ENCODE data around the gene KRTAP11-1.

KRTAP11-1 gene

DNA sequence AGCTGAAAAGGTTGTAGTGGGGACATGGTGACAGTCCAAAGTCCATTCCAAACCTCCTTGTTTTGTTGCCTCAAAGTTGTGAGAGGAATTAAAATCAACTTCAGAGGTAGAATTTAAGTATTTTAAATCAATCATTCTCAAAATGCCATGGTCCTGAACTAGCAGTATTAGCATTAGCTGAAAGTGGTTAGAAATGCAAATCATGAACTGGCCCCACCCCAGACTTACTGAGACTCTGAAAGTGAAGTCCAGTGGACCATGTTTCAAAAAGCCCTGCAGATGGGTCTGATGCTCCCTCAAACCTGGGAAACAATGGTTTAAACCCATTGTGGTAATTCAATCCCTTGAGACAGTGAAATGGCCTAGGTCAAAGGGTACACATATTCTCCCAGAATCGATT, 36.2 kb upstream of the KRTAP11-1 start:
- Histone ChIP-seq H2AFZ (ENCODE audit: low read depth, low read length, severe bottlenecking) (no peak overlapping the region), H3K9ac (ENCODE audit: low read length) (no peak overlapping the region), H3K9me2 (replicated peaks; ENCODE audit: insufficient read depth, low read length) (no peaks in the 10 kb centered on the region), H3K4me2 (ENCODE audit: low read depth, low read length, poor library complexity, severe bottlenecking) (no peak overlapping the region), H3K27me3 (ENCODE audit: low read length) (no peaks in the 10 kb centered on the region), H3K36me3 (ENCODE audit: low read length) (no peaks in the 10 kb centered on the region), H3K9me3 (ENCODE audit: insufficient read depth, low read length) (no peaks in the 10 kb centered on the region), H3K4me3 (ENCODE audit: insufficient read depth, low read length, poor library complexity, severe bottlenecking) (no peak overlapping the region), H4K20me1 (ENCODE audit: low read depth, low read length) (no peaks in the 10 kb centered on the region), H3F3A (ENCODE audit: insufficient read depth) (no peaks in the 10 kb centered on the region), H3K79me2 (ENCODE audit: insufficient read depth, low read length) (no peaks in the 10 kb centered on the region), H3K27ac (ENCODE audit: low read depth, low read length) (no peak overlapping the region)
- TF ChIP-seq EZH2phosphoT487 (conservative IDR thresholded peaks at IDR 0.05; ENCODE audit: low read length): no peak
- TF ChIP-seq, protein P1, sequence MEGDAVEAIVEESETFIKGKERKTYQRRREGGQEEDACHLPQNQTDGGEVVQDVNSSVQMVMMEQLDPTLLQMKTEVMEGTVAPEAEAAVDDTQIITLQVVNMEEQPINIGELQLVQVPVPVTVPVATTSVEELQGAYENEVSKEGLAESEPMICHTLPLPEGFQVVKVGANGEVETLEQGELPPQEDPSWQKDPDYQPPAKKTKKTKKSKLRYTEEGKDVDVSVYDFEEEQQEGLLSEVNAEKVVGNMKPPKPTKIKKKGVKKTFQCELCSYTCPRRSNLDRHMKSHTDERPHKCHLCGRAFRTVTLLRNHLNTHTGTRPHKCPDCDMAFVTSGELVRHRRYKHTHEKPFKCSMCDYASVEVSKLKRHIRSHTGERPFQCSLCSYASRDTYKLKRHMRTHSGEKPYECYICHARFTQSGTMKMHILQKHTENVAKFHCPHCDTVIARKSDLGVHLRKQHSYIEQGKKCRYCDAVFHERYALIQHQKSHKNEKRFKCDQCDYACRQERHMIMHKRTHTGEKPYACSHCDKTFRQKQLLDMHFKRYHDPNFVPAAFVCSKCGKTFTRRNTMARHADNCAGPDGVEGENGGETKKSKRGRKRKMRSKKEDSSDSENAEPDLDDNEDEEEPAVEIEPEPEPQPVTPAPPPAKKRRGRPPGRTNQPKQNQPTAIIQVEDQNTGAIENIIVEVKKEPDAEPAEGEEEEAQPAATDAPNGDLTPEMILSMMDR (IDR thresholded peaks at IDR 0.05; ENCODE audit: insufficient read depth, low read length, poor library complexity, severe bottlenecking): no peak

DNA sequence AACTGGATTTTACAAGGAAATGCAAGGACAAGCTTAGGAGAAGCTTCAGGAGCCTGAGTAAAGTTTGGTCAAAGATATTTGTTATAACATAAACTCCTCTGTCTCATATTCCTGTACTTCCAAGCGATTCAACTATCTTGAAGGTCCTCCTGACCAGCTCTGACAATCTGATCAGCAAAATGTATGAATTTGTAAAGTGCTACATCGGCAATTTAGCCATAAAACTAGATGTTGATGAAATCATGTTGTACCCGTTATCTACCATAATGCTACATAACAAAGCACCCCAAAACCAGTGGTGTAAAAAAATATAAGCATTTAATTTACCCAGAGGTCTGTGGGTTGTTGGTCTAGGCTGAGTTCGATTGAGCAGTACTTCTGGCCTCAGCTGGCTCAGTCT, 19.5 kb upstream of the KRTAP11-1 start:
- Histone ChIP-seq H4K20me1 (ENCODE audit: low read depth, low read length) (no peaks in the 10 kb centered on the region), H2AFZ (ENCODE audit: low read depth, low read length, severe bottlenecking) (no peak overlapping the region), H3K9me2 (replicated peaks; ENCODE audit: insufficient read depth, low read length) (no peaks in the 10 kb centered on the region), H3K4me3 (ENCODE audit: insufficient read depth, low read length, poor library complexity, severe bottlenecking) (no peak overlapping the region), H3K27me3 (ENCODE audit: low read length) (no peaks in the 10 kb centered on the region), H3K9me3 (ENCODE audit: insufficient read depth, low read length) (no peaks in the 10 kb centered on the region), H3K4me2 (ENCODE audit: low read depth, low read length, poor library complexity, severe bottlenecking) (no peak overlapping the region), H3K79me2 (ENCODE audit: insufficient read depth, low read length) (no peaks in the 10 kb centered on the region), H3K36me3 (ENCODE audit: low read length) (no peaks in the 10 kb centered on the region), H3K27ac (ENCODE audit: low read depth, low read length) (no peak overlapping the region), H3K9ac (ENCODE audit: low read length) (no peak overlapping the region), H3F3A (ENCODE audit: insufficient read depth) (no peaks in the 10 kb centered on the region)
- TF ChIP-seq, protein P1 (IDR thresholded peaks at IDR 0.05; ENCODE audit: insufficient read depth, low read length, poor library complexity, severe bottlenecking): no peak
- no peak for TF ChIP-seq EZH2phosphoT487 (conservative IDR thresholded peaks at IDR 0.05; ENCODE audit: low read length)

DNA sequence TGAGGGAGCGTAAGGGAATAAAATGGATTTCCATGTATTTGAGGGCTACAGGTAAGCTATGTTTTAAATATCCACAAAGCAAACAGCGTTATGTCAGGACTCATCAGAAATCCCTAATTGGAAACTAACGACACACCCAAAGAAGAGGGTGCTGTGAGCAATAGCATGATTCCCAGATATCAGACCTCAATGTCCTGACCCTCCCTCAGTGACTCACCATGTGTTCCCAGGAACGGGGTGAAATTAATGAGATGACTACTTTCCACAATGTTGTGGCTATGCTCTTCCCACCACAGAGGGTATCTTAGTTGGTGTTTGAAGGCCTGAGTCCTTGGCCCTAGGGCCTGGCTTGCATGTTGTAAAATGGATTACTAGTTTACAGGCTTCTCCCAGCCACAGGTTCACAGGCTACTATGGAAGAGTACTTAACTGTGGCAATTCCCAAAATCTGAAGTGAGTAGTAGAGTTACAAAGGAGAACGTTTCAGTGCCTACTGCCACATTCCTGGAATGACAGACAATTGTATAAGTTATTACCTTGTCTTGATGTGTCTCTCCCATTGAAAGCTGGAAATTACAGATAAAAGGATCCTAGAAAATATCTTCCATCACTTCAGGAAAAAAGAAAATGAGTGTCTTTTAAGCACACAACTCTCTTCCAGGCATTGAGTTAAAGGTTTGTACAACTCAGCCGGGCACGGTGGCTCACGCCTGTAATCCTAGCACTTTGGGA, 1.7 kb upstream of the KRTAP11-1 start:
- no peaks in the 10 kb centered on the region for H3K27me3 ChIP-seq (ENCODE audit: low read length)
- H2AFZ ChIP-seq (ENCODE audit: low read depth, low read length, severe bottlenecking): no peak overlapping the region
- TF ChIP-seq, protein P1 (IDR thresholded peaks at IDR 0.05; ENCODE audit: insufficient read depth, low read length, poor library complexity, severe bottlenecking): no peak
- TF ChIP-seq EZH2phosphoT487 (conservative IDR thresholded peaks at IDR 0.05; ENCODE audit: low read length): no peak
- H3K27ac ChIP-seq (ENCODE audit: low read depth, low read length): no peak overlapping the region
- no peaks in the 10 kb centered on the region for H3K9me3 ChIP-seq (ENCODE audit: insufficient read depth, low read length)
- no peaks in the 10 kb centered on the region for H3K9me2 ChIP-seq (replicated peaks; ENCODE audit: insufficient read depth, low read length)
- H3F3A ChIP-seq (ENCODE audit: insufficient read depth): no peaks in the 10 kb centered on the region
- H3K9ac ChIP-seq (ENCODE audit: low read length): no peak overlapping the region
- H3K79me2 ChIP-seq (ENCODE audit: insufficient read depth, low read length): no peaks in the 10 kb centered on the region
- no peaks in the 10 kb centered on the region for H4K20me1 ChIP-seq (ENCODE audit: low read depth, low read length)
- H3K4me3 ChIP-seq (ENCODE audit: insufficient read depth, low read length, poor library complexity, severe bottlenecking): no peak overlapping the region
- no peaks in the 10 kb centered on the region for H3K36me3 ChIP-seq (ENCODE audit: low read length)
- H3K4me2 ChIP-seq (ENCODE audit: low read depth, low read length, poor library complexity, severe bottlenecking): no peak overlapping the region
